Measurements from ENCODE around the gene PRAMEF20.
"Not testable (repeated sequence)": the region's sequence is repeated elsewhere in the genome, so short reads cannot be mapped to it uniquely, and the experiment has no call there.

Gene PRAMEF20

GRCh38 chr1:13410150-13410549 lies at the start of gene PRAMEF20:
TSS of gene PRAMEF20 (plus strand) at chr1:13410450. CDS start at chr1:13416355, 5,905 bp downstream.
- not testable (repeated sequence) for DNase-seq

DNA sequence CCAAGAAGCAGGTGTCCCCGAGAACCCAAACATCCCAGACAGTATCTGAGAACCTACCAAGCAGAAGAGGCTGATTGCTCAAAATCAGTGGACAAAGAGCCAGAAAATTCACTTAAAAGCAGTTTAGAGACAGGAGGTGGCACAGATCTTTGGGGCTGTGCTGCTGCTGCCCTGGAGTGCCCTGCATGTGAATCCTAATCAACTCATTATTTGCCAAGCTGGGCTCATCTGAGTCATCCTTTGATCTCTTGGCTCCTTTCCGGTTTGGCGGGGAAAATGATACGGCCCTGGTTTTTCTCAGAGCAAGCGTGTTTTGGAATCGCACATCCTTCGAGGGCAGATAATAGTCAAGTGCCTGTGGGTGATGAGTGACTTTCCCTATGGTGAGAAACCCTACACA lies 47.9 kb upstream of the PRAMEF20 start:
- DNase-seq, result not testable (repeated sequence)

DNA sequence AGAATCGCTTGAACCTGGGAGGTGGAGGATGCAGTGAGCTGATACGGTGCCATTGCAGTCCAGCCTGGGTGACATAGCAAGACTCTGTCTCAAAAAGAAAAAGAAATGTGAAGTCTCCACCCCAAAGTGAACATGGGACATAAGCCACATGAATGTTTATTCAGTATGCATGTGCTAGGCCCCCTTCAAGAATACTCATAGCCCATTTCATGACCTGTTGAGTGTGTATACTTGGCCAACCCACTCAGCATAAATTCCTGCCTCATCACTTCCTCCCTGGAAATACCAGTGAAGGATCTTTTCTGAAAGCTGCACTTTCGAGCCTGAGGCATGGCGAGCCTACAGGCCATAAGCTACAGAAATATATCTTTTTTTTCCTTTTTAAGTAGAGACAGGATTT lies 45.3 kb upstream of the PRAMEF20 start:
- not testable (repeated sequence) for DNase-seq

DNA sequence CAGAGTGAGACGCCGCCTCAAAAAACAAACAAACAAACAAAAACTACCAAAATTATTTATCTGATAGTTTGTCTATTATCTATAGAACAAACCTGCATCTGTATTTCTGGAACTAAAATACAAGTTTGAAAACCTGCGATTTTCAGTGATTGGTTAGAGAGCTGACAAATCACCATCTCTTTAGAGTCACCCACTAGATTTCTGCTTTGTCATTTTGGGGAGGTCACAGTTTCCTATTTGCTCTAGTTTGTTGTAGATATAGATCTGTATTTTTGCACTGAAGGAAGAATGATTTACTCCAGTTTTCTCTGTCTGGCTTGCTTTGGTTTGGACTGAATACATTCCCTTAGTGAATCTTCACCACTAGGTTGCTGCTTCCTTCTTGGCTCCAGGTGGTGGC lies 43.7 kb upstream of the PRAMEF20 start:
- DNase-seq, result not testable (repeated sequence)

GRCh38 chr1:13368544-13368943 lies 41.7 kb upstream of the PRAMEF20 start:
- DNase-seq, result not testable (repeated sequence)

DNA sequence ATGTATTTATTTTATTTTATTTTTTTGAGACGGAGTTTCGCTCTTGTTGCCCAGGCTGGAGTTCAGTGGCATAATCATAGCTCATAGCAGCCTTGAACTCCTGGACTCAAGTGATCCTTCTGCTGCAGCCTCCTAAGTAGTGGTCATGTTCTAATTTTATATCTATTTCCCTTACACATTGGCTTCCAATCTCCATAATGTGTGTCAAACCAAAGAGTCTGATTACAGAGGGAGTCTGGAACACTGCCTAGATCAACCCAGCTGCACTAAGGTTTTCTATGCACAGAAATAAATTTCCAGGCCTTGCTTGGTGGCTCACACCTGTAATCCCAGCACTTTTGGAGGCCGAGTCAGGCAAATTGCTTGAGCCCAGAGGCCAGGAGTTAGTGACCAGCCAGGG lies 31.3 kb upstream of the PRAMEF20 start:
- DNase-seq, result not testable (repeated sequence)

GRCh38 chr1:13380380-13380779 lies 29.9 kb upstream of the PRAMEF20 start:
- not testable (repeated sequence) for DNase-seq

GRCh38 chr1:13389332-13389731 lies 20.9 kb upstream of the PRAMEF20 start, which contains the start of gene PRAMEF17:
TSS of gene PRAMEF17 (plus strand) at chr1:13389632. CDS start at chr1:13389658, 26 bp downstream.
- DNase-seq, result not testable (repeated sequence)

DNA sequence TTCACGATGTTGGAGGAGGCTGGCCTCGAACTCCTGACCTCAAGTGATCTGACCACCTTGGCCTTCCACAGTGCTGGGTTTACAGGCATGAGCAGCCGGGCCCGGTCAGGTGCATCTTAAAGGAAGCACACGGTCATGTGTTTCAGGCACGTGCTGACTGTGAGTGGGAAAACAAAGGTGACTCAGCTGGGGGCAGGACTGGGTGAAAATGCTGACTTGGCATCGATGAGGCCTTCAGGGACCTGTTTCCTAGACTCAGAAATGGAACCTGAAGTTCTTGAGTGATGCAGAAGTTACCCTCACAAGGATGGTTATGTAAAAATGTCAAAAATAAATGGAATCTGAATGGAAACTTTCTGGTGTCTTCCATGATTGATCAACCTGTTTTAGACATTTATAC lies 17.2 kb upstream of the PRAMEF20 start:
- DNase-seq, result not testable (repeated sequence)

- DNase-seq, result not testable (repeated sequence)
Measured at GRCh38 chr1:13394761-13395160, 15.5 kb upstream of the PRAMEF20 start.

GRCh38 chr1:13395311-13395710 lies 14.9 kb upstream of the PRAMEF20 start:
- not testable (repeated sequence) for DNase-seq

DNA sequence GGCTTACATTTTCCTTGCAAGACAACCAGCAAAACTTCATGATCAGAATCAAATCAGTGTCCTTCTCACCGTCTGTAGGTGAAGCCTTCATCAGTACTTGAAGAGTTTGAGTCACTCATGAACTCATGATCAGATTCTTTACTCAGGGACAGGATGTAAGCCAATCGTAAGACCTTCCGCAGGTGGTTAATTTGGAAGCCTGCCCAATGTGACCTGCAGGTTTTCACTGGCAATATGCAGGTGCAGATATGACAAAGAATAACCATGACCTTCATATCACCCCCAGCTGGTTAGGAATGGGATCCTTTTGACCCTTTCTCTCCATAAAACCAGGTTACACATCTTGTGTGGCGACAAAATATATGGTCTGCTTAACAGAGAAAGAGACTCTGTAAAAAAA lies 2.4 kb upstream of the PRAMEF20 start:
- DNase-seq, result no peak

DNA sequence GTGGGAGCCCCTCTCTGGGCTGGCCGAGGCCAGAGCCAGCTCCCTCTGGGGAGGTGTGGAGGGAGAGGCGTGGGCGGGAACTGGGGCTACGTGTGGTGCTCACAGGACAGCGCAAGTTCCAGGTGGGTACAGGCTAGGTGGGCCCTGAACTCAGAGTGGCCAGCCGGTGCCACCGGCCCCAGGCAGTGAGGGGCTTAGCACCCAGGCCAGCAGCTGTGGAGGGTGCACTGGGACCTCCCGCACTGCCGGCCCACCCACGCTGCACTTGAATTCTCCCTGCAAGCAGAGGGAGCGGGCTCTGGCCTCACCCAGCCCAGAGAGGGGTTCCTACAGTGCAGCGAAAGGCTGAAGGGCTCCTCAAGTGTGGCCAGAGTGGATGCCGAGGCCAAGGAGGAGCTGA lies 20.2 kb downstream of the PRAMEF20 start:
- DNase-seq, result no peak

DNA sequence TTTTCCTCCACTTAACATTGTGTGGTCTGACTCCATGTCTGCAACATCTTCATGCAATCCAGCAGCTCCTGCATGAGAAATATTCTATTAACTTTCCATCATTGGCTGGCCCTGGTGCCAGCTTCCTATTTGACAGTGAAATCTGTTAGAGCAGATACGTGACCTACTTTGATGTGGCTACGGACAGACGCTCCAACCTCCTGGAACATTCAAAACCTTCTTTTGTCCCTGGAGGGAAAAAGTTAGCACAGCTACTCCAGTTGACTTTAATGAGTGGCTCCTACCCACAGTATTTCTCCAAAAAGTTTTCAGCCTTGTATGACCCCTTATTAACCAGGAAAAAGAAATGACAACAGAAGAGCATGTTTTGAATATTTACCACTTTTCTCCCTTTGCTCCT lies 22.0 kb downstream of the PRAMEF20 start:
- DNase-seq, result no peak

DNA sequence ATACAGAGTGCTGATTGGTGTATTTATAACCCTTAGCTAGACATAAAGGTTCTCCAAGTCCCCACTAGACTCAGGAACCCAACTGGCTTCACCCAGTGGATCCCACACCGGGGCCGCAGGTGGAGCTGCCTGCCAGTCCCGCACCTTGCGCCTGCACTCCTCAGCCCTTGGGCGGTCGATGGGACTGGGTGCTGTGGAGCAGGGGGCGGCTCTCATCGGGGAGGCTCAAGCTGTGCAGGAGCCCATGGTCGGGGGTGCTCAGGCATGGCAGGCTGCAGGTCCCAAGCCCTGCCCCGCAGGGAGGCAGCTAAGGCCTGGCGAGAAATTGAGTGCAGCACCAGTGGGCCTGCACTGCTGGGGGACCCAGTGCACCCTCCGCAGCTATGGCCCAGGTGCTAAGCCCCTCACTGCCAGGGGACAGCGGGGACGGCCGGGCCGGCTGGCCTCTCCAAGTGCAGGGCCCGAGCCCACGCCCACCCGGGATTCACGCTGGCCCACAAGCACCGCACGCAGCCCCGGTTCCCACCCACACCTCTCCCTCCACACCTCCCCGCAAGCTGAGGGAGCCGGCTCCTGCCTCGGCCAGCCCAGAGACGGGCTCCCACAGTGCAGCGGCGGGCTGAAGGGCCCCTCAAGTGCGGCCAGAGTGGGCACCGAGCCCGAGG lies 23.6 kb downstream of the PRAMEF20 start:
- DNase-seq, result not testable (repeated sequence)

GRCh38 chr1:13435458-13435857 lies 25.2 kb downstream of the PRAMEF20 start:
- DNase-seq, result no peak

DNA sequence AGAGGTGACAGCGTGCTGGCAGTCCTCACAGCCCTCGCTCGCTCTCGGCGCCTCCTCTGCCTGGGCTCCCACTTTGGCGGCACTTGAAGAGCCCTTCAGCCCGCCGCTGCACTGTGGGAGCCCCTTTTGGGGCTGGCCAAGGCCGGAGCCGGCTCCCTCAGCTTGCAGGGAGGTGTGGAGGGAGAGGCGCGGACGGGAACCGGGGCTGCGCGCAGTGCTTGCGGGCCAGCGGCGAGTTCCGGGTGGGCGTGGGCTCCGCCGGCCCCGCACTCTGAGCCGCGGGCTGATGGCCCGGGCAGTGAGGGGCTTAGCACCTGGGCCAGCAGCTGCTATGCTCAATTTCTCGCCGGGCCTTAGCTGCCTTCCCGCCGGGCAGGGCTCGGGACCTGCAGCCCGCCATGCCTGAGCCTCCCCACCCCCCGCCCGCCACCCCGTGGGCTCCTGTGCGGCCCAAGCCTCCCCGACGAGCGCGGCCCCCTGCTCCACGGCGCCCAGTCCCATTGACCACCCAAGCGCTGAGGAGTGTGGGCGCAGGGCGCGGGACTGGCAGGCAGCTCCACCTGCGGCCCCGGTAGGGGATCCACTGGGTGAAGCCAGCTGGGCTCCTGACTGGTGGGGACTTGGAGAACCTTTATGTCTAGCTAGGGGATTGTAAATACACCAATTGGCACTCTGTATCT lies 29.0 kb downstream of the PRAMEF20 start:
- not testable (repeated sequence) for DNase-seq

- DNase-seq, result no peak
Measured at GRCh38 chr1:13443335-13443979, 33.2 kb downstream of the PRAMEF20 start.

DNA sequence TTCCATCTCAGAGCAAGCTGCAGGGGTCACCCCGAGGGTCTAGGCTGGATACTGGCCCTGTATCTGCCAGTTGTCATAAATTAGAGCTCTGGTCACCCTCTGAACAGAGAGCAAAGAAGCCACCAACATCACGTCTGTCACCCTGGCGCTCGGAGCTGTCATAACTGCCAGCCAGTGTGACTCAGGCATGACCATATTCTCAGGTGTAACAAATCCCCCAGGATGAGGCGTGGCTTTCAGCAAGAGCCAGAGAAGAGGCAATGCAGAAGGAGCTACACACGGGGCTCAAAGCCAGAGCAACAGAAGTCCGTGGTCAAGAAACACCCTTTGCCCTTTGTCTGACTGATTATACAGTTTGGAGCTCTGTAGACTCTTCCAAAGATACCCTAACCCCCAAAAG lies 40.0 kb downstream of the PRAMEF20 start:
- DNase-seq, result no peak

DNA sequence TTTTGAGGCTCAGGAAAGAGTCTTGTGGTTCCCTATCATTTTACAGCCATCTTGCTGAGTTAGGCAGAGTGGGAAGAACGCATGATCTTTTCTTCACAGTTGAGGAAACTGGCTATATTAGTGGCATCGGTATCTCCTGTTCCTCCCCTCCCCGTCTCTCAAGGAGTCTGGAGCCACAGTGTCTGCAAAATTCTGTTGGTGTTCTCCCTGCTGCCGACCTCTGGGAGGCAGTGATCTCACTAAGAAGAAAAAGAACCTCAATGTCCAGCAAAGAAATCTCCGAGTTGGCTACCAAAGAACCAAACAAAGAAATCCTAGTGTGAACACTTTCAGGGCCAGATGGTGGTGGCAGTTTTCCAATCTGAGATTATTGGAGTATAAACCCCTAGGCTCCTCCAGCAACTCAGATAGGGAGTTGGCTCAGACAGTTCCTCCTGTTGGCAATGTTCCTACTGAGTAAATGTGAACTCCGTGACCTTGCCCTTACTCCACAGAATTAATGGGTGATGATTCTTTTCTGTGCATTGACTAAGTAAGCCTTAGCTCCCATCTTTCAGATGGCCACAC lies 41.2 kb downstream of the PRAMEF20 start:
- DNase-seq, result no peak

DNA sequence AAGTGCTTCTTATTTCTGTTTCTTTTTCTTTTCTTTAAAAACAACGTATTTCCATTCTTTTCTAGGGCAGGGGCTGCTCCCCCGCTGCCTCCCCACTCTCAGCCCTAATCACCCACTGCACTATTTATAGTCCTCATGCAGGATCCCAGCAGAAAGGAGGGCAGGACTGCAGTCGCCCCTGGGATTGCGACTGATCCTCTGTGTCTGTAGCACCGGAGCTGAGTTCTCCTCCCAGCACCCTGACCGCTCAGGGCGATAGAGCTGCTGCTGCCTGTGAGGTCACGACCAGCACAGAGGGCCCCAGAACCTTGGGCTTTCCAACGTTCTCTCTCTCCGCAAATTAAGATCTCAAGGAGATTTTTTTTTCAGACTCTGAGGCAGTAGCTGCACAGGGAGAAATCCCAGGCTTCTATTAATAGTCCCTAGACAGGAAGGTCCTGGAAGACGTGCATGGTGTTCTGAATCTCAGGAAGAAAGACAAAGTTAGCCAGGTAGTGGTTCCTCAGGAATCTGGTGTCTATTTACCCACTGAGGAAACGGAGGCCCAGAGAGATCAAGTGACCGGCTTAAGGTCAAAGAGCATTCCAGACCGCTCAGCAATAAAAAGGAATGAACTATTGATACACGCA lies 46.8 kb downstream of the PRAMEF20 start:
- DNase-seq, result no peak

- DNase-seq, result no peak
Measured at GRCh38 chr1:13461977-13462376, 51.7 kb downstream of the PRAMEF20 start.

DNA sequence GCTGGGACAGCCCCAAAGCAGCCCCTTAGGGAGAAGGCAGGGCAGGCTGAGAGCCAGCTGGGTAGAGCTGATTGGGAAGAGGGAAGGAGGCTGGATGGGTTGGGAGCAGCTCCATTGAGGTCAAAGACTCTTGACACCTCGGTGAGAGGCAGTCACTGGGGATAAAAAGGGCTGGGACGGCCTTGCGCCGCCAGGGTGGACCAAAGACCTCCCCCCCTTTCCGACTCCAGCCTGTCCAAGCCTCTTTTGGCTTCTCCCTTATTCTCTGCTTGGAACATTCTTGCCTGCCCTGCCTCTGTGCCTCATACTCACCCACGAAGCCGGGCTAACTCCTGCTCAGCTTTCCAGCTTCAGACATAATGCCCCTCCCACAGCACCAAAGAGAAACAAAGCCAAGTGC lies 52.4 kb downstream of the PRAMEF20 start:
- DNase-seq, result no peak

Measured in fibroblast of upper back skin (primary cell).